Fibroblast of skin of right quadriceps (primary cell): ENCODE measurements around the gene NPIPA3.
"Not testable (repeated sequence)": the region's sequence is repeated elsewhere in the genome, so short reads cannot be mapped to it uniquely, and the experiment has no call there.

Experiments used
- DNase-seq: peaks from one replicate; pipeline ENCODE4 v3.0.0-alpha.2; 2013

Gene NPIPA3

DNA sequence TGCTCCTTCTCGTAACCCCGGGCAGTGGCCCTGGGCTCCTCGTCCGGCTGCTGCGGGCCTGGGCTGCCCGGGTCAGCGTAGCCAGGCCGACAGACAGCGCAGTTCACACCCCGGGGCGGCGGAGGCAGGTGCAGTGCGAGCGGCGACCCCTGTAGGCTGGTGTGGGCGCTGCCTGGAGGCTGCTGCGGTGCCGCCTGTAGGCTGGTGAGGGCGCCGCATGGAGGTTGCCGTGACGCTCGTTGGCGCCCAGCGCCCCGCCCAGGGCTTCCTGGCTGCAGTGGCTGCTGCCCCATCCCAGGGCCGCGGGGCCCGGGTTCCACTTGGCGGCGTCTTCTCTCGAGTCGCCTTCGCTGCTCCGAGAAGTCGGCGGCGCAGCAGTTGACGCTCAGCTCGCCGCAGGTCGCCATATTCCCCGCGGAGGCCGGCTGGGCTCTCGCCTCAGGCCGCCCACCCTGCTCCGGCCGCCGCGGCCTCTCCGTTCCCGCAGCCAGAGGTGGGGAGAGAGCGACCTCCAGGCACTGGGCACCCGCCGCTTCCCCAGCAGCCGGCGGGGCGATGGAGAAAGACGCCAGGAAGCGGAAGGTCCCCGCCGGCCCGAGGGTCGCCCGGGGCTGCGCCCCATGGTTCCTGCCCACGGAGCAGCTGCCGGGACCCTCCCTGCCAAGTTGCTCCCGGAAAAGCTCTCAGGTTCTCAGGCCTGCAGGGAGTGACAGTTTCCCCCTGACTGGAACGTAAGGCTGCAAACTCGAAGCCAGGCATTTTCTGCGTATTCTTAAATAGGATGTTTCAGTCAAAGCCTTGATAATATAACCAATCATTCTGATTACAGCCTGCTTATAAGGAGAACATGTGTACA, 39.3 kb downstream of the NPIPA3 start, which contains the start of gene NPIPA2:
Gene NPIPA2, plus strand, starts transcription at position 261 of the 856 bp plus-strand sequence. CDS start 5,533 bp downstream, outside the sequence.
- not testable (repeated sequence) for DNase-seq

DNA sequence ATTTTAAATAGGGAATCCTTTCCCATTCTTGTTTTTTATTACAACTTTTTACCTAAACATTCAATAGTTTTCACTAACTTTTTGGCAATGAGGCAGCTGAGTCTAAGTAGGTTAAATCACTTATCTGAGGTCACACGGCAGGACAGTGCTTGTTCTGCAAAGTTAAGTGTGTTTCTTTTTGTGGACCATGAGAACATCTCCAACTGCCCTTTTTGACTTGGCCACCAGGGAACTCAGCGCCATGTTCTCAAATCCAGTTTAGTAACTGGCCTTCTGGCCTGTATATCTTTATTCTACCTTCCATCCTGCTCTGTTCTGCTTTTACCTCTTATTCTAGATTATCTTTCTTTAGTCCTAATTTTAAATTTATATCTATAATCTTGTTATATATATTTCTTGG, 70.4 kb downstream of the NPIPA3 start:
- DNase-seq: not testable (repeated sequence)

DNA sequence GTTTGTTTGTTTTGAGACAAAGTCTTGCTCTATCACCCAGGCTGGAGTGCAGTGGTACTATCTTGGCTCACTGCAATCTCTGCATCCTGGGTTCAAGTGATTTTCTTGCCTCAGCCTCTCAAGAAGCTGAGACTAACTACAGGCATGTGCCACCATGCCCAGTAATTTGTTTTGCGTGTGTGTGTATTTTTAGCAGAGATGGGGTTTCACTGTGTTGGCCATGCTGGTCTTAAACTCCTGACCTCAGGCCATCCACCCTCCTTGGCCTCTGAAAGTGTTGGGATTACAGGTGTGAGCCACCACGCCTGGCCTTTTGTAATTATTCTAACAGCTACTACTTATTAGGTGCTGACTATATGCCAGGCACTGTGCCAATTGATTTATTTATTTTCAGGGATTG, 72.4 kb downstream of the NPIPA3 start:
- DNase-seq: not testable (repeated sequence)
